Measurements from ENCODE around the gene OXSR1.
"Not testable (repeated sequence)": the region's sequence is repeated elsewhere in the genome, so short reads cannot be mapped to it uniquely, and the experiment has no call there.

OXSR1 gene

DNA sequence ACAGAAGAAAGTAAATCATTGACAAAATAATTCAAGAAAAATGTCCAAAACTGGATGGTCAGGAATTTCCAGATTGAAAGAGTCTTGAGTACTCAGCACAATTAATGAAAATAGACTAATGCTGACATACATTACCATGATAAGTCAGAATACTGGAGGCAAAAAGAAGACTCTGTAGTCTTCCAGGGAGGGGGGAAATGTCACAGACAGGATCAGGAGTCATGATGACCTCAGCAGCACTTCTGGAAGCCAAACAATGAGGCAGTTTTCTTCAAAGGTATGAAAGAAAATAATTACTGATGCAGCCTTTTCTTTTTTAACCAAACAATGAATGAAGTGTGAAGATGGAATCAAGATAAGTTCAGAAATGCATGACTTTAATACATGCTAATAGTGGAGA, 70.1 kb downstream of the OXSR1 start:
- no peak for DNase-seq

DNA sequence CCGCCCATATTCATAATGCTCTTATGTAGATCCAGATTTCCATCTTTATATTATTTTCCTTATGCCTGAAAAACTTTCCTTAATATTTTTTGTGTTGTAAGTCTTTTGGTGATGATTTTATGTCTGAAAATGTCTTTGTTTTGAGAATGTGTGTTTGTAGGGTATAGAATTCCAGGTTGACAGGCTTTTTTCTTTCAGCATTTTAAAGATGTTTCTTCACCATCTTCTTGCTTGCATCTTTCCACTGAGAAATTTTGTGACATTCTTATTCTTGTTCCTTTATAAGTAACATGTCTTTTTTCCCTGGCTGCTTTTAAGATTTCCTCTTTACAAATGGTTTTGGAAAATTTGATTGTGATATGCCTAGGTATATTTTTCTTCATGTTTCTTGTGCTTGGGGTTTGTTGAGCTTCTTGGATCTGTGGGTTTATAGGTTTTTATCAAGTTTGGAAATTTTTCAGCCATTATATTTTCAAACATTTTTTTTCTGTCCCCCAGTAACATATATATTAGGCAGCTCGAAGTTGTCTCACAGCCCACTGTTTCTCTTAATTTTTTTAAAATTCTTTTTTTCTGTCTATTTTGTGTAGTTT, 73.2 kb downstream of the OXSR1 start:
- no peak for DNase-seq

DNA sequence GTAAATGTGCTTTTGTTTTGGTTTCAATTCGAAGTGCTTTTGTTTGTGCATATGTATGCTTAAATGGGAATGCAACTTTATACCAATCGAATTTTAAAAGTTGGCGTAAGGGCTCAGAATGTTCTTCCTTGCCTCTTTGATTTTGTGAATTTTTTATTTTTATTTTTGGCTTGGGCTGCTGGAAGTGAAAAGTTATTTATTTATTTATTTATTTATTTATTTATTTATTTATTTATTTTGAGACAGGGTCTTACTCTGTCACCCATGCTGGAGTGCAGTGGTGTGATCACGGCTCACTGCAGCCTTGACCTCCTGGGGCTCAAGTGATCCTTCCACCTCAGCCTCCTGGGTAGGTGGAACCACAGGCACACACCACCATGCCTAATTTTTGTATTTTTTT, 77.5 kb downstream of the OXSR1 start:
- not testable (repeated sequence) for DNase-seq

DNA sequence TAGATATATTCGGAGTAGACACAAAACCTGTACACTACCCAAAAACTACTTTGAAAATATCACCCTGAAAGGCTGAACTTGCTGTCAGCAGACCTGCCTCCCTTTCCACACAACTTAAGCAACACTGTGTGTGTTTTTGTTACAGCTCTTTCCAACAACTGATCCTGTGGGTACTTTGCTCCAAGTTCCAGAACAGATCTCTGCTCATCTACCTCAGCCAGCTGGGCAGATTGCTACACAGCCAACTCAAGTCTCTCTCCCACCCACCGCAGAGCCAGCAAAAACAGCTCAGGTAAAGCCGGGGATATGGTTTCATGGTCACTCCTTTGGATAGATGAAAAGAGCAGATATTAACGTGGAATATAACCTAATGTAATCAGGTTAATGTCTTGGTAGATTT, 80.6 kb downstream of the OXSR1 start:
- DNase-seq, result no peak

DNA sequence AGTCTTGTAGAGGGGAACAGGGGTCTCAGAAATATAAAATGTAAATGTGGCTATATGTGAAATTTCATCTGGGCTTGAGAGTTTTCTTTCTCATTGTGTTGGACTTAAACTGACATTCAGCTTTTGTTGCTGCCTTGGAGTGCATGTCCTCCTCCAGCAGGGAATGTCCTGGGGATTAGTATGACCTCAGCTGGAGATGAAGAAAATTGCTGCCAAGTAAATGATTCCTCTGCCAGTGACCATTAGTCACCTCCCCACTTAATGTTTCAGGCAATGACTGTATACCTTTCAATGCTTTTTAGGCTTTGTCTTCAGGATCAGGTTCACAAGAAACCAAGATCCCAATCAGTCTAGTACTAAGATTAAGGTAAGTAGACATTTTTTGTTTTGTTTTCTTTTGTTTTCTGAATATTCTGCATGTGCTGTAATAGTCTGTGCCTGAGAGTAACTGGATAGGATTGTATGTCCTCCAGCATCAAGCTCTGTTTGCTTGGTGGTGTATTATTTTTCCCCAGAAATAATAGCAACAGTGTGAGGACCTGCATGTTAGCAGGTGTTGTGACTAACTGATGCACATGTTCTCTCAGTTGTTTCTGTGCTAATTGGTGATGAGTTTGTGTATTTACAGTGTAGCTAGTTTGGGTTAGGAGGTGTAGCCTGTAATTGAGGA, 82.2 kb downstream of the OXSR1 start:
- no peak for DNase-seq

DNA sequence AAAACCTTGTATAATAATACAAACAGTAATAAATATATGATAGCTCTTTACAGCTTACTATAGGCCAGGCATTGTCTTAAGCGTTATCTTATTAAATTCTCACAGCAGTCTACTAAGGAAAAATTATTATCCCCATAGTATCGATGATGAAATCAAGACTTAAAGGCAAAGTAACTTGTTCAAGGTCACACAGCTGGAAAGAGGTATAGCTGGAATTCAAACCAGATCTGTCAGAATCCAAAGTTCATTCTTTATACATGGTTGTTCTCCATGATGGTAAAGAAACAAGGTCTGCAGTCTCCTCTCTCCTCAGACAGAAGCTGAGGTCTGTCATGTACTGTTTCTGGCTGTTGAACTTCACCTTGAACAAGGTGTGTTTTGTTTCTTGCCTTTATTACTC, 84.9 kb downstream of the OXSR1 start:
- no peak for DNase-seq

DNA sequence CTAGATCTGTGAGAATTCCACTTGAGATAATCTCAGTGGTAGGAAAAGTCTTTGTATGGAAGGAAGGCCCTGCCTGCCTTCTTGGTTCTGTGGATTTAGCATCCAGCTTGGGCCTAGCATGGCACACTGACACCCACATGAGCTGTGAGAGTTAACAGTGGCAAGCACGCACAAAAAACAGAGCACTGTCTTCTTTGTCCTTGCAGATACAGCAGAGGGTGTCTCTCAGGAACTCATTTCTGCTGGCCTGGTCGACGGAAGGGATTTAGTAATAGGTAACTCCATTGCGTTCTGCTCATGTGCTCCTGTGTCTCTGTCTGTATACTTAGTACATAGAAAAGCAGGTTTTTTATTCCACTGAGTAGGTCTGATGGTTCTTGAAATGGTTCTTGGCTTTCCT, 85.9 kb downstream of the OXSR1 start:
- no peak for DNase-seq

DNA sequence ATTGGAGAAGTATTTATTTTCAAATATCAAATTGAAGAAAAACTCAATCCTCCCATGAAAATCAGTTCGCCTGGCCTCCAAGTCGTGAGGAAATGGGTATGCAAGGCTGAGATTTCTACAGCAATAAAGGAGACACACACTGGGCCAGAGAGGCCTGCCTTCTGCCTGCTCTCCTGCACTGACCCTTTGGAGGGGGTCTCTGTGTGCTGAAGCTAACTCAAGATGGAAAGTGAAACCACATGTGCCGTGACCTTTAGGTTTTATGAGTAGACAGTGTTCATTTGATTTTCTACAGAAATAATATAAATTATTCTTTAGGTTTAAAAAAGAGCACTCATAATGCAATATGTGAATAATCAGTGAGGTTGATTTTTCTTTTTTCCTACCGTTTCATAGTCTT, 88.4 kb downstream of the OXSR1 start:
- DNase-seq, result no peak

DNA sequence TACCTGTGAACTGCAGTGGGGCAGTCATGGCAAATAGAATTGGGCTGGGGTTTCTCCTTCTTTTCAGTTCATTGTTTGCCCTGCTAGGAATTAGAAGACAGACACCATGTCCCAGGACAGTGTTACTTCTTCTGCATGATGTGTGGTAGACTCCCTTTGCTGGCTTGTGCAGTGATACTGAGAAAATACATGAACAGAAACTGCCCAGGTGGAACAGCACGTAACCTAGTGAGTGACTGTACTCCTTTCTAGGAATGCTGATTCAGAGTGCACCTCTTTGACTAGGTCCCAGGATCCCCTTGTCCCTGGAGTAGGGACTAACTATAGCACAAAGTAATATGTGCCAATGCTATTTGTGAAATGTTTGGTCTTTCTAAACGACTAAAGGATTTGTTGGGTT, 89.5 kb downstream of the OXSR1 start:
- no peak for DNase-seq

DNA sequence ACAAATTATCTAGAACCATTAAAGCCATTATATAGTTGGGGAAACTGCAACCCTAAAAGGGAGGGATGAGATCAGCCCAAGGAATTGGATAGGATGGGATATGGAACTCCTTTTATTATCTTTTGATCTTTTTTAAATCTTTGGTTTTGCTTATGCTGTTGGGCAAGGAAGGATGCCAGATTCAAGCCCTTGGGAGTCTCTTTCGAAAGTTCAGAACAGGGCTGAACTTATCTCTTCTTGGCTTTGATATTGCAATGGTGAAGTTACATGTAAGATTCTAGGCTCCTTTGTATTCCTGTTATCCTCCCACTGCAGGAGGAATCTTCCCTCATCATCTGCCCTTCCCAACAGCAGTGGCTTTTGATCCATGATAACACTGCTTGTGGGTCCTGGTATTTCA, 90.3 kb downstream of the OXSR1 start:
- no peak for DNase-seq

DNA sequence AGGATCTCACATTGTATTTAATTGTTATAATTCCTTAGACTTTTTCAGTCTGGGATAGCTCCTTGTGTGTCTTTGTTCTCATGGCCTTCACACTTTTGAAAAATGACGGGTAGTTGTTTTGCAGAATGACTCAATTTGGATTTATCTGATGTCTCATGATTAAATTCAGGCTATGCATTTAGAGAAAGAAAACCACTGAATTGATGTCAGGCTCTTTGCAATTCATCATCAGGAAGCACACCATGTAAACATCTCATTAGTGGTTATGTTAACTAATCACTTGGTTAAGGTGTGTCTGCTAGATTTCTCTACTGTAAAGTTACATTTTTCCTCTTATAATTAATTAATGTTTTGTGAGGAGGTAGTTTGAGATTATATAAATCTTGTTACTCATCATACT, 92.2 kb downstream of the OXSR1 start:
- no peak for DNase-seq

DNA sequence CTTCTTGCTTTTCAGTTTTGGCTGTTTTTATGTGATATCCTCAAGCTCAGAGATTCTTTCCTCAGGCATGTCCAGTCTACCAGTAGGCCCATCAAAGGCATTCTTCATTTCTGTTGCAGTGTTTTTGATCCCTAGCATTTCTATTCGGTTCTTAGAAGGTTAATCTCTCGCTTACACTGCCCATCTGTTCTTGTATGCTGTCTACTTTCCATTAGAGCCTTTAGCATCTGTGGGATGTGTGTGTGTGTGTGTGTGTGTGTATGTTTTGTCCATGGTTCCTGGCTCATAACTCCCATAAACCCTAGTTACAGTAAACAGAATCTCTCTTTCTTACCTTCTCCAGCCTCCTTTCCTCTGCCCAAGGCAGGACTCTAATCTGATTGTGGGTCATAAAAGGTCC, 95.1 kb downstream of the OXSR1 start:
- peak; percentile 14 for DNase-seq

DNA sequence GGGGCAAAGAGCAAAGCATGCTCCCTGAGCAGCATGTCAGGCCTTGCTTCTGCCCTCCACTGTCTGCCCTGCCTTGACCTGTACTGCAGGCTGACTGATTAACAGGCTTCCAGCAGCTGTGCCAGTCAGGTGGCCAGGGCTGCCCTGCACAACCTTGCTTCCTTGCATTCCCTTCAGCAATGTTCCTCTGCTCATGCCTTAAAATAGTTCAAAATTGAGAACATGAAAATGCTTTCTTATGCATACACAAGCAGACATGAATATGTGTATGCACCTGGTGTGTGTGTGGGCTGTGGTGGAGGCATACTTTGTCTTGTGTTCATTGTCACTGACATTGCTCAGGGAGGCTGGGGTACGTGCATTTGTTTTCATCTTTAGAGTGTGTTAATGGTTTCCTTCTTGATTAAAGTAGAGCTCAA, 99.0 kb downstream of the OXSR1 start:
- no peak for DNase-seq

DNA sequence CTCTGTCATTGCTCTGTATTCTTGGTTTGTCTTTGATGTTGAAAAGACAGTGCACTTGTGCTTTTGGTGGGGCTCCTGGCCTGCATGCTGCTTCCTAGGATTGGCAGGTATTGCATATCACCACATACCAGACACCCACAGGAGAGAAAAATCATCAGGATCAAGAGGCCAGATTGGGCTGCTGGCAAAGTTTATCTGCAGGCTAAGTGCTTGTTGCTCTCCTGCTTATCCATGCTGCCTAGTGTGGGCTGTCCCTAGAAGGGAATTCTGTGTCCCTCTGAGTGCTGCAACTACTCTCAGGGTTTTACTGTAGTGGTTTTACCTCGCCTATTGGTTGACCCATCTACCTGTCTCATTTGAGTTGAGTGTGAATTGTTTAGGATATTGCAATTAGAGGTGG, 99.4 kb downstream of the OXSR1 start:
- DNase-seq, result no peak

DNA sequence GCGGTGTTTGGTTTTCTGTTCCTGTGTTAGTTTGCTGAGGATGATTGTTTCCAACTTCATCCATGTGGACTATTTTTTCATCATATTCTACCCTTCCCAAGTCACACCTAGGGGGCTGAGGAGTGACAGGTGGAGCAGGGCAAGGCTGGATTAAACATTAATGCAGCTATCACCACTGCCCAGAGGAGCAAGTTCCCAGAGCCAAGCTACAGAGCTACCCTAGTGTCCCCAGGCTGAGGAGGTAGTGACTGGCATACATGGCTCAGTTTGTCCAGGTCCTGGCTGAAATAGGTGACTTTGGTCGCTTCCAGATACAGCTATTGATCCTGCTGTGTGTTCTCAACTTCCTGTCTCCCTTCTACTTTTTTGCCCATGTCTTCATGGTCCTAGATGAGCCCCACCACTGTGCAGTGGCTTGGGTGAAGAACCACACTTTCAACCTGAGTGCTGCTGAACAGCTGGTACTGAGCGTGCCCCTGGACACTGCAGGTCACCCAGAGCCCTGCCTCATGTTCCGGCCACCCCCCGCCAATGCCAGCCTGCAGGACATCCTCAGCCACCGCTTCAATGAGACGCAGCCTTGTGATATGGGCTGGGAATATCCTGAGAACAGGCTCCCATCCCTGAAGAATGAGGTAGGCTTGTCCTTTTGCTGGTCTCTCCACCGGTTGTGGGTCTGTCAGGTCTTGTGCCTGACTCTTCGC, 100.4 kb downstream of the OXSR1 start, which contains the start of gene SLC22A13:
TSS of gene SLC22A13 (plus strand) at position 209 of the 704 bp plus-strand sequence. CDS start at position 258, 49 bp downstream.
- no peak for DNase-seq

DNA sequence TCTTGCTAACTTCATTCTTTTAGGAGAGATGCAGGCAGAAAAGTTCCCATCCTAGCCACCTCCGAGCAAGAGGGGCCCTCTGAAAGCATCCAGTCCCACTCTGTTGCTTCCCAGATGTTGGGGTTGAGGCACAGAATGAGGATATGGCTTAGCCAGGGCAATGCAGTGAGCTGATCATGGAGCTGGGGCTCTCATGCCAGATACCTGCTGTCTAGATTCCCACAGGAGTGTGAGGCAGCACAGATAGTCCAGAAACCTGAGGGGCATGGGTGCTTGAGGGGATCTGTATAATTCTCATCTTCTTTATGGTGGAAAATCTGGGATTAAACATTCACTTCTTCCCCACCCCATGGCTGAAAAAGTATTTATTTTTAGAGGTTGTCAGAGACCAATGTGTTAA, 101.5 kb downstream of the OXSR1 start:
- no peak for DNase-seq

DNA sequence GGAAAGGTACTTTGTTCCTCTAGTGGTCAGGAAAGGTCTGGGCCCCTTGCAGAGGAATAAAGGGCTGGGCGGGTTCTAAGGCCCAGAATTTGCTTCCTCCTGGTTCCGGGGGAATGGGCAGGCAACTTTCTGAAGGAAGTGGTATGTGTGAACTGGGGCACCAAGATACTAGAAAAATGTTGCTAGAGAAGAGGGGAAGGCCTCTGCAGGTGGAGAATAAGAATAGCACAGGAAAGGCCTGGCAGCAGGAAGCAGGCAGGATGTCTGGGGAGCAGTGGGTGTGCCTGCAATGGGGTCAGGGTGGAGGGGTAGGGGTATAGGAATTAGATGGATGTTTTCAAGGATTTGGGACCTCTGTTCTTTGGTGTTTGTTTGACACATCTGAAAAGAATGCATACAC, 102.3 kb downstream of the OXSR1 start:
- DNase-seq, result no peak

DNA sequence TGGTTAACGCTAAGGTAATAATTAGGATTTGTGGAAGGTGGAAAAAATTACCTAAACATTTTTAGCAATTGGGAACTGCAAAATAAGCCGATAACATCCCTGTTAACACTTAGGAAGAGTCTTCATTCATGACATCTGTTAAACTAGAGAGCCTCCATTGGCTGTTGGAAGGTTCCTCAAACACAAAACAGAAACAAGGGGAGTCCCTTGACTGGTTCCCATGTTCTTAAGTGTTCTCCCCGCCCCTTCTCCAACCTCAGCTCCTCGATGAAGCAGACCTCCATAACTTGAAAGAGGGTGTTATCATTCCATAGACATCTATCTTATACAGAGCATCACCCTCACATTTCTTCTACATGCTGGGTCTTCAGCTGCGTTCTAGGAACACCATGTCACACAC, 102.8 kb downstream of the OXSR1 start:
- DNase-seq, result no peak

DNA sequence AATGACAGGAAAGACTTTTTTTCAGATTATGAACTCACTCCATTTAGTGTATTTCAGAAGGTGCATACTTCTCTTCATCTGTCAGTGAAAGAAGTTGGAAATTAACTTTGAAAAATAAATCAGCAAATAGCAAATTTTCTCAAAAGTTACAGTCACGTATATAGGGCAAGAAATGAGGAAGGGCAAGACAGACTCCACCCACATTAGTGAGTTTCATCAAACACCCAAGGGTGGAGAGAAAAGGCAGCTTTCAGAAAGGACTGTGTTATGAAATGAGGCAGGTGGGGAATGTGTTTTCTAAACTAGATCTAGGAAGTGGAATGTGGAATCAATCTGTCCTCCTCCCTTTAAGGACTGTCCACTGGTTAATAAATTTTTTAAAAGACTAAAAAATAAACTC, 103.2 kb downstream of the OXSR1 start:
- no peak for DNase-seq

DNA sequence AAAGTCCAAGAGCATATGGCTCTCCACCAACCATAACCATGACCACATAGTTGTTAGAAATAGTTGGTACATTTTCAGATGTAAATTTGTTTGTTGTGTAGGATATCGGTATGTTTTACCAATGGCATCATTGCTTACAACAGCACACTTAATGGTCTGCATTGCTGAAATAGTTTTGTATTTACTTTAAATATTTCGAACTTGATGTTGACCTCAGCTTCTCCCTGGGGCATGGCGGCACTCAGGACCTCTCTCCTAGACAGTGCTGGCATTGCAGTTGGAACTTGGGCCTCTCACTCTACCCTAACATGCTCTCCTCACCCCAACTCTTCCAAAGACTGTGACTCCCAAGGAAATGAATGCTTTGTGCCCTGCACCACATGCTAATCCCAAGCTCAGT, 105.3 kb downstream of the OXSR1 start:
- DNase-seq, result no peak

DNA sequence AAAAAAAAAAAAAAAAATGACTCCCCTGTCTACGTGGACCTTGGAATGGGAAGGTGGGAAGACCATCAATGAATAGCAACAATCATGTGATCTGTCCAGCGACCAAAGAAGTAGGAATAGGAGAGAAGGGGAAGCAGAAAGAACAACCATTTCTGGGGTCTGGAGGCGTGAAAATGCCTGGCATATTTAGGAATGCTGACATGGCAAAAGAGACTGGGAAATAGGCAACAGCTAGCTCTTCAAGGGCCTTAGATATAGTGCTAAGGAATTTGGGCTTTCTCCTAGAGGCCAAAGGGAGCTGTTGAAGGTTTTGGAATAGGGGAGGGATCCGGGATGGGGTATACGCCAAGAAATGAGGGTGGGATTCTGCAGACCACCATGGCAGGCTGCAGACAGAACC, 106.2 kb downstream of the OXSR1 start:
- no peak for DNase-seq

DNA sequence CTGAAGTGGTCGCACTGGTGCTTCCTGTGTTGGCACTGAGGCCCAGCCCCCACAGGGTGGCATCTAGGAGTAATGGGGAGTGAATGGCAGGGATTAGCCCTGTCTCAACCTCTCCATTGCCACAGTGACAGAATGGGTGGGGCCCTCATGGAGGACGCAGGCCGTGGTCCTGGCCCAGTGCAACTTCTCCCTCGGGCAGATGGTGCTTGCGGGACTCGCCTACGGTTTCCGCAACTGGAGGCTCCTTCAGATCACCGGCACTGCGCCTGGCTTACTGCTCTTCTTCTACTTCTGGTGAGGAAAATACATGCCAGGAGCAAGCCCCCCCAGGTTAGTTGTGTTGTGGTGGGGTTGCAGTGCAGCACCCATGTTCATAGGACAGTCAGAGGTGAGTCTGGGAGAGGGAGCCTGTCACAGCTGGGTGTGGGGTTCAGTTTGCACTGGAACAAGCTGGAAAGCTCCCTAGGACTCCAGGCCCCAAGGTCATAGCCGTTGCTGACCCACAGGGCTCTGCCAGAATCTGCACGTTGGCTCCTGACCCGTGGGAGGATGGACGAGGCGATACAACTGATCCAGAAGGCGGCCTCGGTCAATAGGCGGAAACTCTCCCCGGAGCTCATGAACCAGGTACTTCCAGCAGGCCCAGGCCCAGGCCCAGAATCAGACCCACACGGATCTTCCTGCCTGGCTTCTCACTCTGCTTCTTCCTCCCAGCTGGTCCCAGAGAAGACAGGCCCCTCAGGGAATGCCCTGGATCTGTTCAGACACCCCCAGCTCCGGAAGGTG, 109.7 kb downstream of the OXSR1 start:
- DNase-seq, result no peak

DNA sequence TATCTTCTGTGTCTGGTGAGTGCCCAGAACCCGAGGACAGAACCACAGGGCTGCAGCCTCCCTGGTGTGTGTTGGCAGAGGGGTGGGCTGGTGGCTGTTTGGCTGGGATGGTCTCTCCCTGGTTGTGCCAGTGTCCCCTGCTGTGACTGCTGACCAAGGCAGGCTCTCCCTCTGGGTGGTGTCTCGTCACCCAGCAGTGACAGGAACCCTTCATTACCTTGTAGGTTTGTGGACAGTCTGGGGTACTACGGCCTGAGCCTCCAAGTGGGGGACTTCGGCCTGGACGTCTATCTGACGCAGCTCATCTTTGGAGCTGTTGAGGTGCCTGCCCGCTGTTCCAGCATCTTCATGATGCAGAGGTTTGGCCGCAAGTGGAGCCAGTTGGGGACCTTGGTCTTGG, 110.3 kb downstream of the OXSR1 start:
- DNase-seq, result no peak

Data from NCI-H2171 treated with DMSO at 0.1 percent for 48 hours (cell line).